ENCODE data around the gene TNFRSF1A. TPM values are rescaled to one million over a fixed set of nuclear protein-coding genes. Genes with fewer than 3 reads are reported as not detected.

TNFRSF1A gene
- total RNA-seq, 1 experiment from 2014 or later = 76.7 TPM

DNA sequence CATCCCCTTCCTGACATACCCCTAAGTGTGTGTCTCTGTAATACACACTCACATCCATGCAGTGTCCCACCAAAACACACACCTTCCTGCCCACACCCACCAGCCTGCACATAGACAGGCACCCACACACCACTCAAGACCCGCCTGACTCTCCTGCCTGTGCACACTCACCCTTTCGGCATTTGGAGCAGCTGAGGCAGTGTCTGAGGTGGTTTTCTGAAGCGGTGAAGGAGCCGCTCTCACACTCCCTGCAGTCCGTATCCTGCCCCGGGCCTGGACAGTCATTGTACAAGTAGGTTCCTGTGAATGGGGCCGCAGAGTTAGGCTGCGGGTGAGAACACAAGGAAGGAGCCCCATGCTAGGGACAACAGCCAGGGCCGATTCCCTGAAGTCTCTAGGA, 8.3 kb downstream of the TNFRSF1A start:
- no peaks in the 10 kb centered on the region for H3K27me3 Mint-ChIP-seq (ENCODE audit: unreplicated experiment)
- DNase-seq = no peak
- CTCF ChIA-PET = no interaction called here
- no peaks in the 10 kb centered on the region for H3K9me3 Mint-ChIP-seq (ENCODE audit: low read depth, unreplicated experiment)
- peaks cover 46% of the 10 kb centered on the region for H3K4me1 Mint-ChIP-seq (ENCODE audit: low read depth, unreplicated experiment)
- H3K27ac Mint-ChIP-seq (ENCODE audit: unreplicated experiment) = peak overlapping the region; percentile 70
- BruUV-seq (replicated peaks) = no TSS peak
- H3K4me3 Mint-ChIP-seq (ENCODE audit: low read depth, unreplicated experiment) = no peak overlapping the region
- TF ChIP-seq, protein P1, sequence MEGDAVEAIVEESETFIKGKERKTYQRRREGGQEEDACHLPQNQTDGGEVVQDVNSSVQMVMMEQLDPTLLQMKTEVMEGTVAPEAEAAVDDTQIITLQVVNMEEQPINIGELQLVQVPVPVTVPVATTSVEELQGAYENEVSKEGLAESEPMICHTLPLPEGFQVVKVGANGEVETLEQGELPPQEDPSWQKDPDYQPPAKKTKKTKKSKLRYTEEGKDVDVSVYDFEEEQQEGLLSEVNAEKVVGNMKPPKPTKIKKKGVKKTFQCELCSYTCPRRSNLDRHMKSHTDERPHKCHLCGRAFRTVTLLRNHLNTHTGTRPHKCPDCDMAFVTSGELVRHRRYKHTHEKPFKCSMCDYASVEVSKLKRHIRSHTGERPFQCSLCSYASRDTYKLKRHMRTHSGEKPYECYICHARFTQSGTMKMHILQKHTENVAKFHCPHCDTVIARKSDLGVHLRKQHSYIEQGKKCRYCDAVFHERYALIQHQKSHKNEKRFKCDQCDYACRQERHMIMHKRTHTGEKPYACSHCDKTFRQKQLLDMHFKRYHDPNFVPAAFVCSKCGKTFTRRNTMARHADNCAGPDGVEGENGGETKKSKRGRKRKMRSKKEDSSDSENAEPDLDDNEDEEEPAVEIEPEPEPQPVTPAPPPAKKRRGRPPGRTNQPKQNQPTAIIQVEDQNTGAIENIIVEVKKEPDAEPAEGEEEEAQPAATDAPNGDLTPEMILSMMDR (IDR thresholded peaks at IDR 0.05; ENCODE audit: unreplicated experiment) = no peak
- H3K36me3 Mint-ChIP-seq (ENCODE audit: insufficient read depth, unreplicated experiment) = peaks cover 57% of the 10 kb centered on the region
- intact Hi-C loops (cut with micrococcal nuclease; ENCODE audit: unreplicated experiment) = no loop called here

DNA sequence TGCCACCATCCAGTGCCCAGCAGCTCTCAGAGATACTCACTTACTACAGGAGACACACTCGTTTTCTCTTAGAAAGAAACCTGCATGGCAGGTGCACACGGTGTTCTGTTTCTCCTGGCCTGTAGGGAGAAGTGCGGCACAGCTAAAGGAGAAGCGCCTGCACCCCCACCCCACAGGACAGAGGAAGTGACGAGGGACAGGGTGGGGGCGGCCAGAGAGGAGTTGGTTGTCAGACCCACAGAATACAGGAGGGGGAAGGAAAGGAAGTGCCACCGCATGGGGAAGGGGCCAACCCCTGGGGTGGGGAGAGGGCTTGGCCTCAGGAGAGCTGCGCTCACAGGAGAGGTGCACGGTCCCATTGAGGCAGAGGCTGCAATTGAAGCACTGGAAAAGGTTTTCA, 8.8 kb downstream of the TNFRSF1A start:
- Mint-ChIP-seq H3K27ac (ENCODE audit: unreplicated experiment) (peak overlapping the region; percentile 78), H3K4me1 (ENCODE audit: low read depth, unreplicated experiment) (peaks cover 46% of the 10 kb centered on the region), H3K9me3 (ENCODE audit: low read depth, unreplicated experiment) (no peaks in the 10 kb centered on the region), H3K4me3 (ENCODE audit: low read depth, unreplicated experiment) (peak overlapping the region; percentile 13), H3K27me3 (ENCODE audit: unreplicated experiment) (no peaks in the 10 kb centered on the region), H3K36me3 (ENCODE audit: insufficient read depth, unreplicated experiment) (peaks cover 62% of the 10 kb centered on the region)
- TF ChIP-seq, protein P1 (IDR thresholded peaks at IDR 0.05; ENCODE audit: unreplicated experiment) = no peak
- BruUV-seq (replicated peaks) = no TSS peak
- intact Hi-C loops (cut with micrococcal nuclease; ENCODE audit: unreplicated experiment) = no loop called here
- no peak for DNase-seq
- CTCF ChIA-PET = interaction anchor here (0.5 to 0.9 kb wide), 3 partner anchors 10 to 71 kb away, joined by 3 to 6 read pairs (median 3); no protein-coding TSS in a partner anchor

DNA sequence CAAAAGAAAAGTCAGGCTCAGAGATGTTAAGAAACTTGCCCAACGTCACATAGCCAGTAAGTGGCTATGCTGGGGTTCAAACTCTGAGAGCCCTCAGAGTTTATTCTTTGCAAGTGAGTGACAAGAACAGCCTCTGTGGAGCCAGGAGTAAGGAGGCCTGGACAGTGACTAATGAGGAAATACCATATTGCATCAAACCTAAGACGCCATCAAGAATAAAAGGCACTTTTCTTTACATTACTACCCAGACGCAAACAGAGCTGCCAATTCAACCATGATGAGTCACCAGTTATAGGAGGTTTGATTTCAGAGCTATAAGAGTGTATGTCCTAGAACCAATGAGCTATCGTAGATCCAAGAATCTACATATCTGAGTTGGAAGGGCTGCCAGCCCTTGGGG, 9.4 kb downstream of the TNFRSF1A start:
- BruUV-seq (replicated peaks) = no TSS peak
- H3K4me1 Mint-ChIP-seq (ENCODE audit: low read depth, unreplicated experiment) = peaks cover 46% of the 10 kb centered on the region
- CTCF ChIA-PET = interaction anchor here (0.5 to 1.0 kb wide), 6 partner anchors 9 to 133 kb away, joined by 3 to 12 read pairs (median 4); no protein-coding TSS in a partner anchor
- intact Hi-C loops (cut with micrococcal nuclease; ENCODE audit: unreplicated experiment) = no loop called here
- H3K27ac Mint-ChIP-seq (ENCODE audit: unreplicated experiment) = peak overlapping the region; percentile 78
- TF ChIP-seq, protein P1 (IDR thresholded peaks at IDR 0.05; ENCODE audit: unreplicated experiment) = no peak
- H3K4me3 Mint-ChIP-seq (ENCODE audit: low read depth, unreplicated experiment) = peak overlapping the region; percentile 13
- no peaks in the 10 kb centered on the region for H3K27me3 Mint-ChIP-seq (ENCODE audit: unreplicated experiment)
- DNase-seq = no peak
- H3K9me3 Mint-ChIP-seq (ENCODE audit: low read depth, unreplicated experiment) = no peaks in the 10 kb centered on the region
- peaks cover 66% of the 10 kb centered on the region for H3K36me3 Mint-ChIP-seq (ENCODE audit: insufficient read depth, unreplicated experiment)

DNA sequence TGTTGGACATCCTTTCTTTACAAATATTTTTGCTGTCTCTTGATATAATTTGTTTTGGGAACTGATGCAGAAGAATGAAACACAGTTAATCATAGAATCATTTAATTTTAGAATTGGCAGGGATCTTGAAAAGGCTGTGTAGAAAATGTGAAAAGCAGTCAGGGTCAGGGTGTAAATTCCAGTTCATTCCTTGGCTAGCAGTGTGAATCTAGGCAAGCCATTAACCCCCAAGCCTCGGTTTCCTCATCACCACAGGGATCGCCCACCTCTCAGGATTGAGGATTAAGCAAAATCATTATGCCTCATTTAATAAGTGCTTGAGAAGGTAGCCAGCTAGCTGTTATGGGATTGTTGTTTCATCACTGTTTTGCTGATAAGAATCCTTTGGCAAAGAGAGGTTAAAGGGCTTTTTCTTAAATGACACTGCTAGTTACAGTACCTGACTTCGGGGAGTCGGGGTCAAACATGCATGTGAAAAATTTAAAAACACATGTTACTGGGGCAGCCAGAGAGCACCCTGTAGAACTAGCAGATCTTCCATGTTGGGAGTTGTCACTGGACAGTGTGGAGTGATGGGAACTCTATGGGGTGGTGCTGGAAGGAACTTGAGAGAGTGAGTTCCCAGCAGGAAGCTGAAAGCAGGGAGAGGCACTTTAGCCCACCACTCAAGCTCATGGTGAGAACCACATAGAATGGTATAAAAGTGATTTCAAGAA, 10.7 kb downstream of the TNFRSF1A start:
- no peak for DNase-seq
- Mint-ChIP-seq H3K4me1 (ENCODE audit: low read depth, unreplicated experiment) (peaks cover 56% of the 10 kb centered on the region), H3K27me3 (ENCODE audit: unreplicated experiment) (no peaks in the 10 kb centered on the region), H3K27ac (ENCODE audit: unreplicated experiment) (peak overlapping the region; percentile 52), H3K4me3 (ENCODE audit: low read depth, unreplicated experiment) (no peak overlapping the region), H3K9me3 (ENCODE audit: low read depth, unreplicated experiment) (no peaks in the 10 kb centered on the region), H3K36me3 (ENCODE audit: insufficient read depth, unreplicated experiment) (peaks cover 79% of the 10 kb centered on the region)
- TF ChIP-seq, protein P1 (IDR thresholded peaks at IDR 0.05; ENCODE audit: unreplicated experiment) = no peak
- CTCF ChIA-PET = interaction anchor here (0.5 to 1.0 kb wide), 2 partner anchors 40 to 340 kb away, joined by 4 to 5 read pairs; no protein-coding TSS in a partner anchor
- no TSS peak for BruUV-seq (replicated peaks)
- intact Hi-C loops (cut with micrococcal nuclease; ENCODE audit: unreplicated experiment) = no loop called here

Data from Calu3 (cell line).